Stimulated activated naive CD4-positive, alpha-beta T cell treated with Interleukin-2 at 50 U/mL for 16 hours (primary cell): ENCODE measurements around the gene TMC5.

Experiments
- DNase-seq: peaks from one replicate; lab custom pipeline; 2025; lab: John Stamatoyannopoulos, UW

The TMC5 gene

DNA sequence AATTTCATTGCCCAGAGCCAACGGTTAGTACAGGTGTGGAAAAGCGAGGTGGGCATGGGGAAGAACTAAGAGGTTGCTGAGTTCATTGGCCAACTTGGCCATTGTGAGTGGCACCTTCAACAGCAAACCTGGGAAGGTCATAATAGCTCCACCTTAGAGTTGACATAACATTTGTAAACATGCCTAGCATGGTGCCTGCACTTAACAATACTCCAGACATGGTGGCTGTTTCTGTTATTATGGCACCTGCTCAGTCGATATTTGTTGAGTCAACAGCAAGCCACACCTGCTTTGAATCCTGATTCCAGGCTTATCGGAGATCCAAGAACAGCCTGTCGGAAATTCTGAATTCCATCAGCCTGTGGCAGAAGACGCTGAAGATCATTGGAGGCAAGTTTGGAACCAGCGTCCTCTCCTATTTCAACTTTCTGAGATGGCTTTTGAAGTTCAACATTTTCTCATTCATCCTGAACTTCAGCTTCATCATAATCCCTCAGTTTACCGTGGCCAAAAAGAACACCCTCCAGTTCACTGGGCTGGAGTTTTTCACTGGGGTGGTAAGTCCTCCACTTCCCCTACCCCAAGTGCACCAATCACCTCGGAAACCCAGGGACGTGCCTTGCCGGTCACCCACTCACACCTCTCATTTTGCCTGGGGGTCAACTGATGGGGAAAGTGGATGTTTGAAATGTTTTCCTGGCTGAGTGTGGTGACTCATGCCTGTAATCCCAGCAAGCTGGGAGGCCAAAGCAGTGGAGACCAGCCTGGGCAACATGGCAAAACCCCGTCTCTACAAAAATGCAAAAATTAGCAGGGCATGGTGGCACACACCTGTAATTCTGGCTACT, 46.0 kb downstream of the TMC5 start:
- DNase-seq, result no peak

GRCh38 chr16:19468300-19468699, 50.6 kb downstream of the TMC5 start:
- DNase-seq, result no peak

DNA sequence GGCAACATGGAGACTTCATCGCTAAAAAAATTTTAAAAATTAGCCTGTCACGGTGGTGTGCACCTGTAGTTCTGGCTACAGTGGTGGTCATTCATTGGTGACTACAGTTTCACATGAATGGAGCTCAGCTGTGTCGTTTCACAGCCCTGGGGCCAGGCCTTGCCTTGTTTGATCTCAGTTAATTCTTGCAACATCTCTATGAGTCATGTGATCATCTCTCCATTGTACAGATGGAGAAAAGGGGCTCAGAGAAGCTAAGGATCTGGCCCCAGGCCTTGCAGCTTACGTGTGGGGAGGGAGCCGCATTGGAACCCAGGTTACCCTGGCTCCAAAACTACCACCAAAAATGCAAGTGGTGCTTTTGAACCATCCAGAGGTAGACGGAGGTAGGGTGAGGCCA, 54.8 kb downstream of the TMC5 start:
- DNase-seq, result no peak

- no peak for DNase-seq
Observed at GRCh38 chr16:19474617-19475016, 56.9 kb downstream of the TMC5 start.

DNA sequence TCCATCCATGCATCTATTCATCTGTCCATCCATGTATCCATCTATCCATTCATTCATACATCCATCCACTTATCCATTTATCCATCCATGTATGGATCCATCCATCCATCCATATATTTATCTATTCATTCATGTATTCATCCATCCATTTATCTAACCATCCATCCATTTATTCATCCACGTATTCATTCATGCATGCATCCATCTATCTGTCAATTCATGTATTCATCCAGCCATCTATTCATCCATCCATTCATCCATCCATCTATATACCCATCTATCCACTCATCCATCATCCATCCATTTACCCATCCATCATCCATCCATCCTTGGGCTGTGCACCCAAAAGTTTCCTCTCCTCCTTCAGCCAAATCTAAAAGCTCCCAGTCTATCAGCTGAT, 60.8 kb downstream of the TMC5 start:
- no peak for DNase-seq

DNA sequence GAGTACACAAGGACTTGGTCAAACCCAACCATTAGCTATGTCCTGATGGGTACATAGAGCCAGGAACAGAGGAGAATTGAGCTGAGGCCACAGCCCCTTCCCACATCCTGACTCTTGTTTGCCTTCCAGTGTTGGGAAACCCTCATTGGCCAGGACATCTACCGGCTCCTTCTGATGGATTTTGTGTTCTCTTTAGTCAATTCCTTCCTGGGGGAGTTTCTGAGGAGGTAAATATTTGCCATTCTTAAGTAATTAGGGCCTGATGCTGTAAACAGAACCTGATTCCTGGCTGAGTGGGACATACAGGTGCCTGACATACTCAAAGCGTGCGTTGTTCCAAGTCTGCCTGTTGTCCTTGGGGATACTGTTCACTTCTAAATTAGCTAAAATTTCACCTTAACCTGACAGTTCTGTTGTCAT, 61.6 kb downstream of the TMC5 start:
- DNase-seq, result no peak

- DNase-seq, result no peak
Observed at GRCh38 chr16:19481296-19481695, 63.6 kb downstream of the TMC5 start.

GRCh38 chr16:19481769-19482168, 64.1 kb downstream of the TMC5 start:
- DNase-seq, result no peak

DNA sequence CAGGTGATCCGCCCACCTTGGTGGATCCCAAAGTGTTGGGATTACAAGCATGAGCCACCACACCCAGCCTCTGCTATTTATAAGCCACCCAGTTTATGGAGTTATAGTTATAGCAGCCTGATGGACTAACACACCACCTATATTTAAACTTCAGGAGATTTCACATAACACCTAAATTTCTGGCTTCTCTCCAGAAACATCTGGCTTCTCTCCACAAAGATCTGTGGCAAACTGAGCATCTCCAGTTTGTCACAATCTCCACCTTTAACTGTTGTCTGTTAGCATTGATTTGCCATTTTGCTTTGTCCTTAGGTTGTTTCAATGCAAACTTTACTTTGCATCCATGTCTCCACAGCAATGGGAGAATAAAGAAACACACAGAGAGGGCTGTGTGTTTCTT, 64.6 kb downstream of the TMC5 start:
- DNase-seq, result no peak

- no peak for DNase-seq
Observed at GRCh38 chr16:19484096-19484495, 66.4 kb downstream of the TMC5 start.

DNA sequence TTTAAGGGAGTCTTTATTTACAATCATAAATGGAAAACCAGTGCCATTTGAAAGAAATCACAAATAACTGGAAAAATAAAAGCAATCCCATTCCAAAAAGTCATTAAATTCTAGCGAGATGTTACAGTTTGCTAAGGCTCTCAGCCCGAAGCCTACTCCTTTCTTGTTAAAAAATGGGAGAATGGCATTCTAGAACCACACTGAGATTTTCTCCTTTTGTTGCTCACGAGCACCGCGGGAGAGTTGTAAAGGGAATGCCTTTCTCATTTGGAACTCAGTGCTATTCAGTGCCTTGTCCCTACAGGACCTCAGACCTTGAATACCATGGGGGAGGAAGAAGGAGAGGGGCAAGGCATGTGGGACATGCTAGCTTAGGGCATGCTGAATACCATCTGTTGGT, 67.9 kb downstream of the TMC5 start:
- no peak for DNase-seq

- no peak for DNase-seq
Observed at GRCh38 chr16:19486051-19486450, 68.4 kb downstream of the TMC5 start.

DNA sequence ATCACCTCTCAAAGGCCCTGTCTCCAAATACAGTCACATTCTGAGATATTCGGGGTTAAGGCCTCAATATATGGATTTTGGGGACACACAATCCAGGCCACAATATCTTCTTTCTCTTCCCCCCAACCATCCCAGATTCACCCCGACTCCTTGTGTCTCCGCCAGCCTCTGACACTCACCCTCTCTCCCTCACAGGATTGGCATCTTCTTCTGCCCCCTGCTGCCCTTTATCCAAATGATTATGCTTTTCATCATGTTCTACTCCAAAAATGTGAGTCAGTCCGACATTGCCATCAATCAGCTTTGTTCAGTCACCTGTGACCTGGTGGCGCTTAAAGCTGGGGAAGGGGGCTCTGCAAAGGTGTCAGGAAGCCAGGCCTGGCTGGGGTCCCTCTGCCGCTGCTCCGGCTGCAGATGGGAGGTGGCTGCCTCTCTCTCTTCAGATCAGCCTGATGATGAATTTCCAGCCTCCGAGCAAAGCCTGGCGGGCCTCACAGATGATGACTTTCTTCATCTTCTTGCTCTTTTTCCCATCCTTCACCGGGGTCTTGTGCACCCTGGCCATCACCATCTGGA, 69.2 kb downstream of the TMC5 start:
- DNase-seq, result no peak

GRCh38 chr16:19488213-19488640, 70.5 kb downstream of the TMC5 start:
- DNase-seq, result no peak

GRCh38 chr16:19490619-19491018, 72.9 kb downstream of the TMC5 start:
- no peak for DNase-seq

GRCh38 chr16:19497176-19497575, 79.5 kb downstream of the TMC5 start:
- no peak for DNase-seq

- no peak for DNase-seq
Observed at GRCh38 chr16:19499006-19499405, 81.3 kb downstream of the TMC5 start.

GRCh38 chr16:19499481-19499880, 81.8 kb downstream of the TMC5 start:
- DNase-seq, result no peak

- peak; percentile 56 for DNase-seq
Observed at GRCh38 chr16:19502395-19503131, 84.9 kb downstream of the TMC5 start.

GRCh38 chr16:19503461-19504075, 85.9 kb downstream of the TMC5 start:
- DNase-seq, result no peak

- no peak for DNase-seq
Observed at GRCh38 chr16:19505600-19506303, 88.1 kb downstream of the TMC5 start.

DNA sequence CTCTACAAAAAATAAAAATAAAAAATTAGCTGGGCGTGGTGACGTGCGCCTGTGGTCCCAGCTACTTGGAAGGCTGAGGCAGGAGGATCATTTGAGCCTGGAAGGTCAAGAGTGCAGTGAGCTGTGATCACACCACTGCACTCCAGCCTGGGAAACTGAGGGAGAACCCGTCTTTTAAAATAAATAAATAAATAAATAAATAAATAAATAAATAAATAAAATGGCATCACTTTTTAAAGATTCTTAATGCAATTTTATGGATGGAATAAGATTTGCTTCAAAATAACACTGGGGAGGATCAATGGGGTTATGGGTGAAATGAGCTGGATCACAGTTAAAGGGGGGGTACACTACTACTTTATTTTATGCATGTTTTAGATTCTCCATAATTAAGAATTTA, 89.3 kb downstream of the TMC5 start:
- DNase-seq, result no peak
